CD14-positive monocyte (primary cell): Measurements from ENCODE around the gene CKS1B. TPM values are rescaled to one million over a fixed set of nuclear protein-coding genes. Genes with fewer than 3 reads are reported as not detected.

Source experiments
- DNase-seq, 3 donors: peaks; one replicate each; pipeline ENCODE4 v3.0.0-alpha.2; 2011 to 2022
- H2AFZ ChIP-seq: 2 replicates; pipeline ENCODE4 v1.6.0; 2012; ENCODE audit warnings: mild to moderate bottlenecking, low read depth, low read length, inconsistent platforms; ENCODE audit not compliant: insufficient read depth, poor library complexity, severe bottlenecking
- H3K27ac ChIP-seq, 2 donors: 1 replicate in 1 of 2; 2 replicates in 1 of 2; pipeline ENCODE4 v1.5.1; 2012 to 2013; ENCODE audit warnings: low read length in 2 of 2, control low read depth in 1 of 2, inconsistent platforms in 1 of 2, low read depth in 1 of 2, mild to moderate bottlenecking in 1 of 2
- H3K27me3 ChIP-seq, 2 donors: one replicate each; pipeline versions ENCODE4 v1.6.0 to v1.6.1; 2011 to 2013; ENCODE audit warnings: low read length in 2 of 2; ENCODE audit not compliant: control insufficient read depth in 2 of 2, insufficient read depth in 2 of 2
- H3K36me3 ChIP-seq, 2 donors: replicated peaks in 1 of 2; 1 replicate in 1 of 2; 2 replicates in 1 of 2; pipeline versions ENCODE4 v1.5.1 to v1.6.1; 2012 to 2013; ENCODE audit warnings: low read length in 2 of 2, control low read depth in 1 of 2, inconsistent platforms in 1 of 2, mild to moderate bottlenecking in 1 of 2; ENCODE audit not compliant: insufficient read depth in 2 of 2, control insufficient read depth in 1 of 2
- H3K4me1 ChIP-seq, 2 donors: 1 replicate in 1 of 2; 2 replicates in 1 of 2; pipeline versions ENCODE4 v1.5.1 to v1.6.1; 2012 to 2013; ENCODE audit warnings: low read length in 2 of 2, control low read depth in 1 of 2, inconsistent platforms in 1 of 2, mild to moderate bottlenecking in 1 of 2, moderate library complexity in 1 of 2; ENCODE audit not compliant: insufficient read depth in 2 of 2, control insufficient read depth in 1 of 2
- H3K4me2 ChIP-seq: replicated peaks from 2 replicates; pipeline ENCODE3; 2012; ENCODE audit warnings: low read length, moderate library complexity, mild to moderate bottlenecking; ENCODE audit not compliant: poor library complexity, severe bottlenecking; ENCODE audit errors: extremely low read depth
- H3K4me3 ChIP-seq, 3 experiments: fragments of 200-600 bp in 1 of 3; sonication (generic) in 1 of 3; replicated peaks in 1 of 3; 1 replicate in 2 of 3; 2 replicates in 1 of 3; pipeline ENCODE4 v1.5.1; 2011 to 2013; ENCODE audit warnings: low read length in 3 of 3, mild to moderate bottlenecking in 3 of 3, control low read depth in 2 of 3, low read depth in 2 of 3, inconsistent platforms in 1 of 3, moderate library complexity in 1 of 3
- H3K79me2 ChIP-seq: 2 replicates; pipeline ENCODE4 v1.6.0; 2012; ENCODE audit warnings: mild to moderate bottlenecking, control low read depth, inconsistent platforms, low read length, moderate library complexity; ENCODE audit not compliant: insufficient read depth
- H3K9ac ChIP-seq: 2 replicates; pipeline ENCODE4 v1.6.0; 2017; ENCODE audit warnings: low read length, mild to moderate bottlenecking; ENCODE audit not compliant: insufficient read depth, poor library complexity, severe bottlenecking
- H3K9me3 ChIP-seq, 2 donors: replicated peaks in 1 of 2; 1 replicate in 1 of 2; 2 replicates in 1 of 2; pipeline versions ENCODE4 v1.5.1 to v1.6.1; 2012 to 2013; ENCODE audit warnings: low read length in 2 of 2, control low read depth in 1 of 2; ENCODE audit not compliant: control insufficient read depth in 1 of 2, insufficient read depth in 1 of 2
- H4K20me1 ChIP-seq: 2 replicates; pipeline ENCODE4 v1.6.0; 2012; ENCODE audit warnings: mild to moderate bottlenecking, low read length, control low read depth, moderate library complexity; ENCODE audit not compliant: insufficient read depth
- H3K27ac Mint-ChIP-seq, 7 donors: one replicate each; pipeline ENCODE4 v1.8.0; 2020; ENCODE audit warnings: mild to moderate bottlenecking in 7 of 7, mixed read lengths in 7 of 7, moderate library complexity in 6 of 7, inconsistent platforms in 2 of 7
- H3K27me3 Mint-ChIP-seq, 3 donors: one replicate each; pipeline ENCODE4 v1.8.0; 2021 to 2022; ENCODE audit warnings: low read depth in 3 of 3, mild to moderate bottlenecking in 3 of 3, mixed read lengths in 3 of 3, moderate library complexity in 3 of 3, inconsistent platforms in 1 of 3
- H3K36me3 Mint-ChIP-seq, 2 donors: one replicate each; pipeline ENCODE4 v1.8.0; 2020; ENCODE audit warnings: mixed read lengths in 2 of 2, inconsistent platforms in 1 of 2, mild to moderate bottlenecking in 1 of 2
- H3K4me1 Mint-ChIP-seq: one replicate; pipeline ENCODE4 v1.8.0; 2020; ENCODE audit warnings: mild to moderate bottlenecking, mixed read lengths
- H3K4me3 Mint-ChIP-seq, 2 donors: one replicate each; pipeline ENCODE4 v1.8.0; 2020; ENCODE audit warnings: mild to moderate bottlenecking in 2 of 2, mixed read lengths in 2 of 2, moderate library complexity in 1 of 2
- H3K9me3 Mint-ChIP-seq, 7 donors: one replicate each; pipeline ENCODE4 v1.8.0; 2020 to 2022; ENCODE audit warnings: mixed read lengths in 7 of 7, mild to moderate bottlenecking in 6 of 7, moderate library complexity in 6 of 7, inconsistent platforms in 2 of 7
- CTCF ChIP-seq: fragments of 200-600 bp; IDR thresholded peaks from one replicate; pipeline ENCODE4 v1.8.0; 2022; ENCODE audit warnings: antibody characterized with exemption, mild to moderate bottlenecking
- WGBS: methylation state at CpG from one replicate; pipeline ENCODE4 v1.1.5; 2013; ENCODE audit warnings: missing lambda C conversion rate; ENCODE audit not compliant: insufficient coverage; 5-methylcytosine and 5-hydroxymethylcytosine counted together
- intact Hi-C, 2 donors: fragments of 100-400 bp; cut with micrococcal nuclease; formaldehyde crosslinking; loops; one replicate each; pipeline versions ENCODE4 v1.15.0 to v1.15.1; 2023
- polyA plus RNA-seq, 3 donors: library from polyadenylated mRNA; depleted of rRNA in 1 of 3; unstranded in 2 of 3; stranded (reverse) in 1 of 3; fragments of 300-500 nt in 2 of 3; fragments of >200 nt in 1 of 3; fragmentation: Illumina TruSeq in 2 of 3; gene quantifications; 1 replicate in 2 of 3; 2 replicates in 1 of 3; pipeline ENCODE4 v1.2.3, GENCODE V29; 2012 to 2021

The CKS1B gene
- polyA plus RNA-seq, 3 donors, result 9.4 to 22.6 (median 18.0) TPM

GRCh38 chr1:154962156-154962749 lies 12.2 kb upstream of the CKS1B start:
- peaks cover 56 to 63% of the 10 kb centered on the region in 2 donors for H3K36me3 ChIP-seq
- H3K79me2 ChIP-seq, result peaks cover 43% of the 10 kb centered on the region
- peaks cover 17 to 30% of the 10 kb centered on the region in 2 donors for H3K4me1 ChIP-seq
- peak overlapping the region; percentile 81 to 91 for H3K4me3 Mint-ChIP-seq
- no peaks in the 10 kb centered on the region for H3K9me3 ChIP-seq
- H3K36me3 Mint-ChIP-seq, result peaks cover 43 to 55% of the 10 kb centered on the region in 2 donors
- H3K27ac Mint-ChIP-seq, result peak overlapping the region; percentile 78 to 90 (median 85)
- H3K4me1 Mint-ChIP-seq, result peaks cover 24% of the 10 kb centered on the region
- H3K27ac ChIP-seq, result peak overlapping the region; percentile 44 to 90
- peak overlapping the region; percentile 89 for H3K9ac ChIP-seq
- H3K4me2 ChIP-seq, result peak overlapping the region; percentile 93
- no peaks in the 10 kb centered on the region for H3K27me3 ChIP-seq
- no peaks in the 10 kb centered on the region for H3K9me3 Mint-ChIP-seq
- WGBS, result 0% methylated on average over 10 of the region's 25 CpGs
- TF ChIP-seq CTCF, result peak; percentile 51
- H3K4me3 ChIP-seq, result peak overlapping the region; percentile 73 to 95 (median 93)
- DNase-seq, result no peak
- H2AFZ ChIP-seq, result peak overlapping the region; percentile 88
- peaks cover 53% of the 10 kb centered on the region for H4K20me1 ChIP-seq
- H3K27me3 Mint-ChIP-seq, result peaks cover 0 to 3% (median 0%) of the 10 kb centered on the region in 3 donors
- intact Hi-C loops, result loop anchor here (5.0 kb wide), 2 partner anchors 40 to 55 kb away; partner anchors contain the start of gene ZBTB7B (in 2 of the 2)

- no peak for DNase-seq
- 90% methylated on average over 2 of the region's 6 CpGs for WGBS
- intact Hi-C loops, result loop anchor here (5.0 kb wide), 2 partner anchors 39 to 54 kb away; partner anchors contain the start of gene ZBTB7B (in 2 of the 2)
- Histone ChIP-seq H3K4me2 (no peak overlapping the region), H4K20me1 (peaks cover 58% of the 10 kb centered on the region), H3K9ac (no peak overlapping the region), H3K4me1 (peaks cover 17 to 30% of the 10 kb centered on the region in 2 donors), H2AFZ (no peak overlapping the region), H3K79me2 (peaks cover 48% of the 10 kb centered on the region), H3K9me3 (no peaks in the 10 kb centered on the region), H3K36me3 (peaks cover 62 to 69% of the 10 kb centered on the region in 2 donors), H3K27ac (no peak overlapping the region), H3K27me3 (no peaks in the 10 kb centered on the region), H3K4me3 (no peak overlapping the region)
- Mint-ChIP-seq H3K36me3 (peaks cover 49 to 61% of the 10 kb centered on the region in 2 donors), H3K27ac (peak overlapping the region in 1 of 7 donors; percentile 82), H3K4me1 (peaks cover 24% of the 10 kb centered on the region), H3K9me3 (no peaks in the 10 kb centered on the region), H3K4me3 (no peak overlapping the region), H3K27me3 (peaks cover 0 to 4% (median 0%) of the 10 kb centered on the region in 3 donors)
- no peak for TF ChIP-seq CTCF
These were observed 11.6 kb upstream of the CKS1B start for GRCh38 chr1:154962795-154963330.
